BJ (cell line): ENCODE measurements around the gene CNIH4. TPM values are rescaled to one million over a fixed set of nuclear protein-coding genes. Genes with fewer than 3 reads are reported as not detected.
"Not testable (repeated sequence)": the region's sequence is repeated elsewhere in the genome, so short reads cannot be mapped to it uniquely, and the experiment has no call there.

Experiments used
- CTCF ChIA-PET: fragments of 350-600 bp; formaldehyde crosslinking; extraction: SDS; loops from one replicate; lab custom pipeline; 2021; ENCODE audit warnings: antibody characterized with exemption, inconsistent platforms; lab: Yijun Ruan, JAX
- POLR2A ChIA-PET: fragments of 300-600 bp; sonication (Branson Sonifier 250); formaldehyde crosslinking; extraction: SDS; loops from one replicate; lab custom pipeline; 2021; ENCODE audit warnings: antibody characterized with exemption; lab: Charles Lee
- DNase-seq: peaks from one replicate; pipeline ENCODE4 v3.0.0-alpha.2; 2011; ENCODE audit warnings: low read depth
- H3K27me3 ChIP-seq: 2 replicates; pipeline ENCODE4 v1.6.0; 2011; ENCODE audit warnings: low read length; ENCODE audit not compliant: control insufficient read depth, insufficient read depth
- H3K36me3 ChIP-seq: 2 replicates; pipeline ENCODE4 v1.5.1; 2011; ENCODE audit warnings: low read length; ENCODE audit not compliant: control insufficient read depth, insufficient read depth
- H3K4me3 ChIP-seq: 2 replicates; pipeline ENCODE4 v1.5.1; 2011; ENCODE audit warnings: low read depth, mild to moderate bottlenecking, control low read depth, low read length
- CTCF ChIP-seq: IDR thresholded peaks from 2 replicates; pipeline ENCODE4 v1.5.1; 2011; ENCODE audit warnings: low read depth, mild to moderate bottlenecking, control low read depth, inconsistent platforms, low read length, moderate library complexity; ENCODE audit not compliant: insufficient read depth
- polyA plus RNA-seq: library from polyadenylated mRNA; depleted of rRNA; stranded (reverse); fragments of >200 nt; gene quantifications from 2 replicates; pipeline ENCODE4 v1.2.3, GENCODE V29; 2011

The CNIH4 gene
- polyA plus RNA-seq, 1 experiment: 23.6 TPM

GRCh38 chr1:224338150-224338838 is 18.4 kb upstream of the CNIH4 start:
- H3K27me3 ChIP-seq: no peaks in the 10 kb centered on the region
- no peak for TF ChIP-seq CTCF
- no peak for DNase-seq
- ChIA-PET CTCF (interaction anchor here (0.8 to 1.0 kb wide), 2 partner anchors 17 to 222 kb away, joined by 3 read pairs; no protein-coding TSS in a partner anchor), POLR2A (no interaction called here)
- H3K36me3 ChIP-seq: no peaks in the 10 kb centered on the region
- no peak overlapping the region for H3K4me3 ChIP-seq

GRCh38 chr1:224339442-224340033 is 17.1 kb upstream of the CNIH4 start:
- CTCF ChIA-PET: no interaction called here
- no peaks in the 10 kb centered on the region for H3K27me3 ChIP-seq

GRCh38 chr1:224340453-224341384 is 16.0 kb upstream of the CNIH4 start:
- H3K36me3 ChIP-seq, POLR2A ChIA-PET, DNase-seq, H3K27me3 ChIP-seq: not testable (repeated sequence)
- H3K4me3 ChIP-seq: peak overlapping the region; percentile 54
- CTCF ChIA-PET: interaction anchor here (1.0 kb wide), 1 partner anchor 10 kb away, joined by 3 read pairs; no protein-coding TSS in a partner anchor

More at GRCh38 chr1:224339442-224340033, 17.1 kb upstream of the CNIH4 start:
- no peak for DNase-seq
- no peak for TF ChIP-seq CTCF
- Histone ChIP-seq H3K36me3 (no peaks in the 10 kb centered on the region), H3K4me3 (no peak overlapping the region)
- POLR2A ChIA-PET: no interaction called here

- POLR2A ChIA-PET: interaction anchor here (0.5 kb wide), 1 partner anchor 107 kb away, joined by 3 read pairs; no protein-coding TSS in a partner anchor
- CTCF ChIA-PET: interaction anchor here (0.7 to 0.8 kb wide), 2 partner anchors 10 kb away, joined by 3 read pairs; no protein-coding TSS in a partner anchor
- H3K27me3 ChIP-seq: no peaks in the 10 kb centered on the region
- H3K4me3 ChIP-seq: no peak overlapping the region
- DNase-seq: no peak
- H3K36me3 ChIP-seq: no peaks in the 10 kb centered on the region
- no peak for TF ChIP-seq CTCF
Measured at GRCh38 chr1:224343679-224344078, 13.0 kb upstream of the CNIH4 start.

GRCh38 chr1:224348137-224348536 is 8.5 kb upstream of the CNIH4 start:
- no peak for DNase-seq
- Histone ChIP-seq H3K4me3 (no peak overlapping the region), H3K27me3 (no peaks in the 10 kb centered on the region), H3K36me3 (no peaks in the 10 kb centered on the region)
- ChIA-PET POLR2A (no interaction called here), CTCF (no interaction called here)
- TF ChIP-seq CTCF: no peak

GRCh38 chr1:224349716-224350115 is 7.0 kb upstream of the CNIH4 start:
- H3K27me3 ChIP-seq, H3K4me3 ChIP-seq, DNase-seq, POLR2A ChIA-PET, CTCF ChIA-PET, H3K36me3 ChIP-seq: not testable (repeated sequence)

GRCh38 chr1:224352436-224353085 is 4.1 kb upstream of the CNIH4 start:
- CTCF ChIA-PET, DNase-seq, H3K36me3 ChIP-seq, POLR2A ChIA-PET, H3K27me3 ChIP-seq, H3K4me3 ChIP-seq: not testable (repeated sequence)
